GM12891 (cell line): ENCODE results near the gene TCERG1L.

ENCODE experiments used
- PAX5 ChIP-seq: IDR thresholded peaks from 2 replicates; pipeline ENCODE4 v1.6.1; 2011; ENCODE audit warnings: low read length, moderate library complexity, mild to moderate bottlenecking; ENCODE audit not compliant: insufficient read depth, severe bottlenecking
- POLR2A ChIP-seq: IDR thresholded peaks from 2 replicates; pipeline ENCODE4 v1.6.1; 2011; ENCODE audit warnings: low read depth, low read length, control low read depth
- POLR2AphosphoS5 ChIP-seq: IDR thresholded peaks from 2 replicates; pipeline ENCODE4 v1.6.1; 2011; ENCODE audit warnings: low read depth, low read length, control low read depth
- TAF1 ChIP-seq: IDR thresholded peaks from 2 replicates; pipeline ENCODE4 v1.6.1; 2011; ENCODE audit warnings: low read depth, low read length, control low read depth

- TF ChIP-seq POLR2A (no peak), POLR2AphosphoS5 (no peak), TAF1 (no peak), PAX5 (no peak)
Observed at GRCh38 chr10:131113165-131113564, 198.4 kb downstream of the TCERG1L start.
